HG03064 (cell line): ENCODE results near the gene STX2.
"Not testable (repeated sequence)": the region's sequence is repeated elsewhere in the genome, so short reads cannot be mapped to it uniquely, and the experiment has no call there.

ENCODE experiments used
- ATAC-seq: cut with Tn5 transposase; IDR thresholded peaks from one replicate; pipeline ENCODE4 v1.9.1; 2021; ENCODE audit warnings: low read depth; ENCODE audit not compliant: unreplicated experiment

The STX2 gene

GRCh38 chr12:130770413-130771028, 68.5 kb downstream of the STX2 start:
- ATAC-seq, result no peak

GRCh38 chr12:130768120-130768519, 70.9 kb downstream of the STX2 start:
- no peak for ATAC-seq

- ATAC-seq, result no peak
Measured at GRCh38 chr12:130766470-130766869, 72.6 kb downstream of the STX2 start.

- no peak for ATAC-seq
Measured at GRCh38 chr12:130765186-130765659, 73.8 kb downstream of the STX2 start.

- ATAC-seq, result no peak
Measured at GRCh38 chr12:130764475-130765185, 74.4 kb downstream of the STX2 start.

GRCh38 chr12:130764073-130764472, 75.0 kb downstream of the STX2 start:
- no peak for ATAC-seq

- no peak for ATAC-seq
Measured at GRCh38 chr12:130762319-130762675, 76.8 kb downstream of the STX2 start.

GRCh38 chr12:130761537-130762318, 77.3 kb downstream of the STX2 start:
- no peak for ATAC-seq

GRCh38 chr12:130754234-130754901, 84.7 kb downstream of the STX2 start:
- no peak for ATAC-seq

GRCh38 chr12:130752692-130753230, 86.3 kb downstream of the STX2 start:
- ATAC-seq, result no peak

- not testable (repeated sequence) for ATAC-seq
Measured at GRCh38 chr12:130752037-130752436, 87.0 kb downstream of the STX2 start.

- no peak for ATAC-seq
Measured at GRCh38 chr12:130748786-130749185, 90.3 kb downstream of the STX2 start.

GRCh38 chr12:130747867-130748740, 90.9 kb downstream of the STX2 start:
- peak; percentile 94 for ATAC-seq

- ATAC-seq, result no peak
Measured at GRCh38 chr12:130746546-130746945, 92.5 kb downstream of the STX2 start.

GRCh38 chr12:130745921-130746320, 93.1 kb downstream of the STX2 start:
- ATAC-seq, result no peak

- ATAC-seq, result no peak
Measured at GRCh38 chr12:130744274-130744673, 94.8 kb downstream of the STX2 start.

- no peak for ATAC-seq
Measured at GRCh38 chr12:130743606-130744005, 95.4 kb downstream of the STX2 start.

- ATAC-seq, result no peak
Measured at GRCh38 chr12:130743176-130743575, 95.9 kb downstream of the STX2 start.

- no peak for ATAC-seq
Measured at GRCh38 chr12:130742716-130743115, 96.3 kb downstream of the STX2 start.

- no peak for ATAC-seq
Measured at GRCh38 chr12:130742112-130742511, 96.9 kb downstream of the STX2 start.
